Keratinocyte (primary cell): ENCODE data around the gene ACAA1. TPM values are rescaled to one million over a fixed set of nuclear protein-coding genes. Genes with fewer than 3 reads are reported as not detected.

Experiments used
- DNase-seq: peaks from one replicate; pipeline ENCODE4 v3.0.0-alpha.2; 2011; ENCODE audit warnings: low read depth, missing footprints, low spot score
- FAIRE-seq: peaks from 2 replicates; lab custom pipeline; 2011; peaks lifted over from hg19 to GRCh38; lab: Jason Lieb, UNC
- H2AFZ ChIP-seq: 2 replicates; pipeline ENCODE4 v1.6.0; 2012; ENCODE audit warnings: low read length, control low read depth, inconsistent platforms; ENCODE audit not compliant: control insufficient read depth
- H3K27ac ChIP-seq: 2 replicates; pipeline ENCODE4 v1.5.1; 2011; ENCODE audit warnings: low read length; ENCODE audit not compliant: control insufficient read depth, insufficient read depth
- H3K27me3 ChIP-seq: 3 replicates; pipeline ENCODE4 v1.6.0; 2011; ENCODE audit warnings: low read length; ENCODE audit not compliant: control insufficient read depth, insufficient read depth; ENCODE audit errors: extremely low read depth
- H3K36me3 ChIP-seq, 2 experiments: 2 replicates in 1 of 2; 3 replicates in 1 of 2; pipeline ENCODE4 v1.5.1; 2011; ENCODE audit warnings: low read length in 2 of 2, mild to moderate bottlenecking in 1 of 2; ENCODE audit not compliant: control insufficient read depth in 2 of 2, insufficient read depth in 2 of 2; ENCODE audit errors: extremely low read depth in 1 of 2
- H3K4me1 ChIP-seq: 3 replicates; pipeline ENCODE4 v1.5.1; 2011; ENCODE audit warnings: low read length; ENCODE audit not compliant: control insufficient read depth, insufficient read depth; ENCODE audit errors: extremely low read depth
- H3K4me2 ChIP-seq: 3 replicates; pipeline ENCODE4 v1.6.0; 2011; ENCODE audit warnings: low read depth, low read length; ENCODE audit not compliant: control insufficient read depth, insufficient read depth; ENCODE audit errors: extremely low read depth
- H3K4me3 ChIP-seq, 3 experiments: fragments of 200-600 bp in 1 of 3; sonication (generic) in 1 of 3; 2 replicates in 2 of 3; 3 replicates in 1 of 3; pipeline ENCODE4 v1.5.1; 2011 to 2016; ENCODE audit warnings: low read length in 3 of 3, mild to moderate bottlenecking in 3 of 3, control low read depth in 2 of 3, inconsistent platforms in 1 of 3, low read depth in 1 of 3, mixed read lengths in 1 of 3, mixed run types in 1 of 3, moderate library complexity in 1 of 3; ENCODE audit not compliant: control insufficient read depth in 2 of 3, insufficient read depth in 2 of 3; ENCODE audit errors: extremely low read depth in 1 of 3
- H3K79me2 ChIP-seq: 2 replicates; pipeline ENCODE4 v1.6.0; 2012; ENCODE audit warnings: low read length; ENCODE audit not compliant: control insufficient read depth, insufficient read depth
- H3K9ac ChIP-seq: 3 replicates; pipeline ENCODE4 v1.6.0; 2011; ENCODE audit warnings: low read length; ENCODE audit not compliant: control insufficient read depth, insufficient read depth; ENCODE audit errors: extremely low read depth
- H3K9me1 ChIP-seq: 3 replicates; pipeline ENCODE4 v1.6.0; 2011; ENCODE audit warnings: low read length; ENCODE audit not compliant: control insufficient read depth, insufficient read depth; ENCODE audit errors: extremely low read depth
- H3K9me3 ChIP-seq: 2 replicates; pipeline ENCODE4 v1.5.1; 2012; ENCODE audit warnings: low read depth, low read length; ENCODE audit not compliant: control insufficient read depth
- H4K20me1 ChIP-seq: 3 replicates; pipeline ENCODE4 v1.6.0; 2011; ENCODE audit warnings: low read length; ENCODE audit not compliant: control insufficient read depth, insufficient read depth; ENCODE audit errors: extremely low read depth
- EZH2 ChIP-seq: IDR thresholded peaks from one replicate; pipeline ENCODE4 v1.6.1; 2012; ENCODE audit warnings: inconsistent platforms, mild to moderate bottlenecking, low read length, moderate library complexity
- dilution Hi-C: fragments of 300-500 bp; cut with MboI; formaldehyde crosslinking; loops from one replicate; pipeline ENCODE4 v1.7.0; 2020; ENCODE audit warnings: low sequenced_read_pairs; ENCODE audit not compliant: extremely low pct_ligation_motif_present
- polyA plus RNA-seq, 5 experiments: library from polyadenylated mRNA; depleted of rRNA in 3 of 5; stranded (reverse) in 3 of 5; stranded (forward) in 1 of 5; unstranded in 1 of 5; fragments of >200 nt; gene quantifications; 1 replicate in 1 of 5; 2 replicates in 3 of 5; 3 replicates in 1 of 5; pipeline versions ENCODE4 v1.2.1 to v1.2.3, GENCODE V29; 2011 to 2012; ENCODE audit warnings: missing spikeins in 2 of 5, low read depth in 1 of 5, low replicate concordance in 1 of 5
- TF ChIP-seq, protein P1 (sequence below), 3 experiments: IDR thresholded peaks in 1 of 3; conservative IDR thresholded peaks in 1 of 3; optimal IDR thresholded peaks in 1 of 3; 2 replicates in 2 of 3; 3 replicates in 1 of 3; pipeline versions ENCODE3 to v1.5.1; 2011; ENCODE audit warnings: low read length in 3 of 3, mild to moderate bottlenecking in 3 of 3, moderate library complexity in 2 of 3, control low read depth in 1 of 3, inconsistent platforms in 1 of 3; ENCODE audit not compliant: insufficient read depth in 2 of 3; ENCODE audit errors: extremely low read depth in 1 of 3

The ACAA1 gene
- polyA plus RNA-seq, 1 donor (not counting 4 experiments of a cell fraction or from before 2014, with no cell fraction given), result 85.3 TPM

DNA sequence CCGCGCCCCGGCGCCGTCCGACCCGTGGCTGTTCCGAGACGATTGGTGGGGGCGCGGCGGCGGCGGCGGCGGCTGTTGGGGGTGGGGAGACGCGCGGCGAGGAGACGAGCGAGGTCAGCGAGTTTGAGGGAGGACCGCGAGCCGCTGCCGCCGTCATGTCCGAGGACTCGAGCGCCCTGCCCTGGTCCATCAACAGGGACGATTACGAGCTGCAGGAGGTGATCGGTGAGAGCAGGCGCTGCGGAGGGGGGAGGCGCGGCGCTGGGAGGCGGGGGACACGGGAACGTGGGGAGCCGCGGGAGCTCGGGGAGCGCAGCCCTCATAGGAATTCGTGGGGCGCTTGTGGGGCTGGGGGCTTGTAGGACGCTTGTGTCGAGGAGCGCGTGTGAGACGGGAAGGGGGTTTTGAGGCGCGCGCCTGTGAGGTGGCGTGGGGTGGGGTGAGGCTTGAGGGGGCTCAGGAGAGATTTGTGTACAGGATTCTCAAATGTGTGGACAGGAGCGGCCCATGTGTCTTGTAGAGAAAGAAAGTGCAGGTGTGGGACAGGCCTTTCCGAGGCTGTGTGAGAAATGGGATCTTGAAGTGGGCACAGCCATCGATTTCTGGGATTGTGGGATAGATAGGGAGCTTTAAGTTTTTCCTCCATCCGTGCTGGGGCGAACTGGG is 28.9 kb upstream of the ACAA1 start:
- no peaks in the 10 kb centered on the region for H3K9me3 ChIP-seq
- dilution Hi-C loops, result no loop called here
- no peak for DNase-seq
- TF ChIP-seq EZH2, result no peak
- TF ChIP-seq, protein P1, sequence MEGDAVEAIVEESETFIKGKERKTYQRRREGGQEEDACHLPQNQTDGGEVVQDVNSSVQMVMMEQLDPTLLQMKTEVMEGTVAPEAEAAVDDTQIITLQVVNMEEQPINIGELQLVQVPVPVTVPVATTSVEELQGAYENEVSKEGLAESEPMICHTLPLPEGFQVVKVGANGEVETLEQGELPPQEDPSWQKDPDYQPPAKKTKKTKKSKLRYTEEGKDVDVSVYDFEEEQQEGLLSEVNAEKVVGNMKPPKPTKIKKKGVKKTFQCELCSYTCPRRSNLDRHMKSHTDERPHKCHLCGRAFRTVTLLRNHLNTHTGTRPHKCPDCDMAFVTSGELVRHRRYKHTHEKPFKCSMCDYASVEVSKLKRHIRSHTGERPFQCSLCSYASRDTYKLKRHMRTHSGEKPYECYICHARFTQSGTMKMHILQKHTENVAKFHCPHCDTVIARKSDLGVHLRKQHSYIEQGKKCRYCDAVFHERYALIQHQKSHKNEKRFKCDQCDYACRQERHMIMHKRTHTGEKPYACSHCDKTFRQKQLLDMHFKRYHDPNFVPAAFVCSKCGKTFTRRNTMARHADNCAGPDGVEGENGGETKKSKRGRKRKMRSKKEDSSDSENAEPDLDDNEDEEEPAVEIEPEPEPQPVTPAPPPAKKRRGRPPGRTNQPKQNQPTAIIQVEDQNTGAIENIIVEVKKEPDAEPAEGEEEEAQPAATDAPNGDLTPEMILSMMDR (optimal IDR thresholded peaks at IDR 0.05 in 1 of 3, IDR thresholded peaks at IDR 0.05 in 1 of 3, conservative IDR thresholded peaks at IDR 0.05 in 1 of 3; ENCODE audit: extremely low read depth in 1 of 3, insufficient read depth in 2 of 3, low read length in 3 of 3), result no peak
- H3K36me3 ChIP-seq, result no peaks in the 10 kb centered on the region
- H3K4me3 ChIP-seq, result peak overlapping the region; percentile 86 to 89 (median 89)
- no peaks in the 10 kb centered on the region for H3K27me3 ChIP-seq
- H4K20me1 ChIP-seq, result no peaks in the 10 kb centered on the region
- peak overlapping the region; percentile 88 for H3K9ac ChIP-seq
- peaks cover 48% of the 10 kb centered on the region for H3K79me2 ChIP-seq
- no peaks in the 10 kb centered on the region for H3K9me1 ChIP-seq
- no peak overlapping the region for H2AFZ ChIP-seq
- FAIRE-seq, result no peak
- peaks cover 29% of the 10 kb centered on the region for H3K4me1 ChIP-seq
- H3K27ac ChIP-seq, result peak overlapping the region; percentile 99
- H3K4me2 ChIP-seq, result peak overlapping the region; percentile 95

DNA sequence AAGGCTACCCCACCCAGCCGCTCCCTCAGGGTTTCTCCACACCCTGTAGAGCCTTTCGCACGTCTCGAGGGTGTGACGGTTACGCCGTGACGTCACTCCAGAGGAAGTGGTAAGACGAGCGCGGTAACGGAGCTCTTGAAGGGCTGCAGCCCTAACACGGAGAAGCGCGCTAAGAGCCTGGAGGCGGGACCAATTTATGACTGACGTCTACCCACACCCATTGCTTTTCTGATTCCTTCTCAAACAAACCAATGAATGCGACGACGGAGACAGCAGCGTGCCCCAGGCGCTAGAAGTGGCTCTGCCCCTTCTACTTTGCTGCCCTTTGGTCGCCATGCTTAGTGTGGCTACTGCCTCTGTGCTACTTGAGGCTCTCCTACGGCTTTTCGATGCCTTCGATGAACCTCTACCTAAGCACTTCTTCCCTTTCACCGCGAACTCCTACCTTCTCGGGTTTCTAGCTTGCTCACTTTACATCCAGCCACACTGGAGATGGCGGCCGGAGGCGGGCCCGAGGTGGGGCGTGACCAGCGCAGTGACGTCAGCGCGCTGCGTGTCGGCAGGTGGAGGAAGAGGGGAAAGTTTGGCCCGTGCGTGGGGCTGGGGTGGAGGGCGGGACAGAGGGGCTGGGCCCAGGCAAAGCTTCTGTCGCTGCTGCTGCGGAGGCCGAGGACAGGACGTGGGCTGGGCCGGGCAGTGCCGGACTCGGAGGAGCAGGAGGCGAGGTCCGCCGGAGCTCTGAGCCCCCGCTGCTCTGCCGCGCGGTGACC is 28.2 kb upstream of the ACAA1 start, which contains the start of gene OXSR1:
OXSR1 (plus strand) TSS at position 586 of the 770 bp plus-strand sequence. CDS start 340 bp downstream, outside the sequence.
- H4K20me1 ChIP-seq, result no peaks in the 10 kb centered on the region
- peak; percentile 95 for FAIRE-seq
- peak within 1 kb of the TSS; percentile 88 for H3K9ac ChIP-seq
- H3K9me3 ChIP-seq, result no peaks in the 10 kb centered on the region
- peak within 1 kb of the TSS; percentile 95 for H3K4me2 ChIP-seq
- TF ChIP-seq EZH2, result no peak
- TF ChIP-seq, protein P1 (optimal IDR thresholded peaks at IDR 0.05 in 1 of 3, IDR thresholded peaks at IDR 0.05 in 1 of 3, conservative IDR thresholded peaks at IDR 0.05 in 1 of 3; ENCODE audit: extremely low read depth in 1 of 3, insufficient read depth in 2 of 3, low read length in 3 of 3), result no peak
- peak within 1 kb of the TSS; percentile 86 to 89 (median 89) for H3K4me3 ChIP-seq
- H2AFZ ChIP-seq, result peak within 1 kb of the TSS; percentile 91
- peaks cover 22% of the 10 kb centered on the region for H3K4me1 ChIP-seq
- H3K9me1 ChIP-seq, result no peaks in the 10 kb centered on the region
- DNase-seq, result peak; percentile 97
- peak within 1 kb of the TSS; percentile 99 for H3K27ac ChIP-seq
- dilution Hi-C loops, result no loop called here
- no peaks in the 10 kb centered on the region for H3K27me3 ChIP-seq
- H3K36me3 ChIP-seq, result no peaks in the 10 kb centered on the region
- H3K79me2 ChIP-seq, result peaks cover 40% of the 10 kb centered on the region
